ENCODE results near the gene SOX5. TPM values are rescaled to one million over a fixed set of nuclear protein-coding genes. Genes with fewer than 3 reads are reported as not detected.

SOX5 gene
- total RNA-seq, 1 experiment from 2014 or later, result 3.1 TPM

- Histone ChIP-seq H3K79me1 (ENCODE audit: insufficient read depth, low read depth, low read length, poor library complexity, severe bottlenecking) (no peaks in the 10 kb centered on the region), H4K8ac (replicated peaks; ENCODE audit: insufficient read length, low read depth, low read length) (no peak overlapping the region), H3K14ac (ENCODE audit: insufficient read depth, low read length) (no peak overlapping the region), H3K9me3 (ENCODE audit: control insufficient read depth, low read depth, low read length) (no peaks in the 10 kb centered on the region), H4K5ac (ENCODE audit: insufficient read length, low read depth, low read length) (no peak overlapping the region), H3K4me2 (ENCODE audit: insufficient read depth, insufficient read length, low read length) (no peak overlapping the region), H2AK5ac (ENCODE audit: insufficient read length, low read length) (no peak overlapping the region), H2AFZ (ENCODE audit: low read length) (no peak overlapping the region), H3K79me2 (ENCODE audit: insufficient read depth, low read length) (no peaks in the 10 kb centered on the region), H3K27me3 (ENCODE audit: insufficient read depth, low read length) (no peaks in the 10 kb centered on the region), H4K20me1 (ENCODE audit: control insufficient read depth, insufficient read depth, insufficient read length) (no peaks in the 10 kb centered on the region), H2BK12ac (ENCODE audit: insufficient read length, low read depth, low read length) (no peak overlapping the region), H3K27ac (ENCODE audit: insufficient read length, low read depth, low read length) (no peak overlapping the region), H3K9ac (ENCODE audit: extremely low read depth, insufficient read length, low read length) (no peak overlapping the region), H3K56ac (ENCODE audit: insufficient read length, low read depth, low read length) (no peak overlapping the region), H3K23me2 (ENCODE audit: insufficient read length, low read depth, low read length, poor library complexity, severe bottlenecking) (no peaks in the 10 kb centered on the region), H2BK15ac (ENCODE audit: low read depth, low read length) (no peak overlapping the region), H2BK20ac (ENCODE audit: low read depth, low read length, poor library complexity, severe bottlenecking) (no peak overlapping the region), H3K23ac (ENCODE audit: insufficient read length, low read depth, low read length) (no peak overlapping the region), H2BK120ac (ENCODE audit: low read depth, low read length, poor library complexity, severe bottlenecking) (no peak overlapping the region), H3K4me1 (ENCODE audit: insufficient read depth, low read length) (no peaks in the 10 kb centered on the region), H2BK5ac (ENCODE audit: insufficient read length, low read length) (no peak overlapping the region), H3K4ac (ENCODE audit: low read depth, low read length) (no peak overlapping the region), H3T11ph (ENCODE audit: low read length) (no peak overlapping the region), H3K18ac (ENCODE audit: insufficient read length, low read depth, low read length) (no peak overlapping the region), H4K91ac (ENCODE audit: insufficient read length, low read depth, low read length) (no peak overlapping the region)
- no CpG with 5 or more reads among the region's 4 CpGs for WGBS (ENCODE audit: extremely low coverage, insufficient read length, low lambda C conversion rate)
- H3K9me3 Mint-ChIP-seq, result no peaks in the 10 kb centered on the region
- no peak overlapping the region for H3K27ac Mint-ChIP-seq
- no peak for DNase-seq
- 0 out of 4 replicates have a peak, but pooled peaks cover 0 to 2% of the 10 kb centered on the region in 2 experiments for H3K4me1 Mint-ChIP-seq
- no peak for TF ChIP-seq CTCF (conservative IDR thresholded peaks at IDR 0.05)
- H3K27me3 Mint-ChIP-seq (ENCODE audit: low read depth), result no peaks in the 10 kb centered on the region
- H3K36me3 Mint-ChIP-seq (ENCODE audit: insufficient read depth in 1 of 3, low read depth in 3 of 3), result no peaks in the 10 kb centered on the region
- no peak overlapping the region for H3K4me3 Mint-ChIP-seq
These were observed 105.5 kb downstream of the SOX5 start for GRCh38 chr12:23843958-23844357.

Measured in H9 (cell line).